ENCODE results near the gene HBA2.

- TF ChIP-seq MYC (IDR thresholded peaks at IDR 0.05; ENCODE audit: low read depth, low read length) = no peak
- no peak for TF ChIP-seq MAX (IDR thresholded peaks at IDR 0.05; ENCODE audit: low read depth, low read length)
Measured at GRCh38 chr16:143456-143855, 29.2 kb upstream of the HBA2 start.

Measured in NB4 (cell line).